Measurements from ENCODE around the gene ATN1. TPM values are rescaled to one million over a fixed set of nuclear protein-coding genes. Genes with fewer than 3 reads are reported as not detected.

The ATN1 gene
- total RNA-seq, 2 experiments from 2014 or later, result 0.98 to 6.7 TPM

DNA sequence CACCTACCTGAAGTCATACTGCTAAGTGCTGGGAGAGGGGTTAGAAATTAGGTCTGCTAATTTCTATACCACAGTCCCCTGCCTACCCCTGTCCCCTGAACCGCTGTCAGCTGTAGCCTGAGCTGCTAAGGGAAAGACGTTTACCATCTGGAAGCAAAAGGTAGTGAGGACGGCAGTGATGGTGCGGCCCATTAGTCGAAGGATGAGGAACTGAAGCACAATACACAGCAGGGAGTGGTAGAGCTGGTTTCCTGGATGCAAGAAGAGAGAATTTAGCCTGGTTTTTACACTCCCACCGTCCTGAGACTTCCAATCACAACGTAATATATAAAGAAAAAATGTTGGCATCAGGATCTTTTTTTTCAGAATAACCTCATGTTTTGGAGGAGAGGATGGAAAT, 54.8 kb downstream of the ATN1 start:
- Histone ChIP-seq H2AFZ (ENCODE audit: low read length) (no peak overlapping the region), H3K79me2 (ENCODE audit: insufficient read depth, low read depth, low read length) (no peaks in the 10 kb centered on the region), H3K36me3 (ENCODE audit: insufficient read depth, low read length) (peaks cover 89% of the 10 kb centered on the region), H3K4me2 (ENCODE audit: low read length) (no peak overlapping the region), H3K9me3 (ENCODE audit: low read length) (no peaks in the 10 kb centered on the region), H3K9me2 (ENCODE audit: insufficient read depth, low read length) (no peaks in the 10 kb centered on the region), H3K4me1 (ENCODE audit: insufficient read depth, low read length, poor library complexity, severe bottlenecking) (no peaks in the 10 kb centered on the region), H3K27ac (ENCODE audit: low read depth, low read length, poor library complexity, severe bottlenecking) (no peak overlapping the region), H3K4me3 (ENCODE audit: low read depth, low read length, poor library complexity, severe bottlenecking) (no peak overlapping the region), H4K20me1 (ENCODE audit: insufficient read depth, low read length) (no peaks in the 10 kb centered on the region)
- TF ChIP-seq, protein P1, sequence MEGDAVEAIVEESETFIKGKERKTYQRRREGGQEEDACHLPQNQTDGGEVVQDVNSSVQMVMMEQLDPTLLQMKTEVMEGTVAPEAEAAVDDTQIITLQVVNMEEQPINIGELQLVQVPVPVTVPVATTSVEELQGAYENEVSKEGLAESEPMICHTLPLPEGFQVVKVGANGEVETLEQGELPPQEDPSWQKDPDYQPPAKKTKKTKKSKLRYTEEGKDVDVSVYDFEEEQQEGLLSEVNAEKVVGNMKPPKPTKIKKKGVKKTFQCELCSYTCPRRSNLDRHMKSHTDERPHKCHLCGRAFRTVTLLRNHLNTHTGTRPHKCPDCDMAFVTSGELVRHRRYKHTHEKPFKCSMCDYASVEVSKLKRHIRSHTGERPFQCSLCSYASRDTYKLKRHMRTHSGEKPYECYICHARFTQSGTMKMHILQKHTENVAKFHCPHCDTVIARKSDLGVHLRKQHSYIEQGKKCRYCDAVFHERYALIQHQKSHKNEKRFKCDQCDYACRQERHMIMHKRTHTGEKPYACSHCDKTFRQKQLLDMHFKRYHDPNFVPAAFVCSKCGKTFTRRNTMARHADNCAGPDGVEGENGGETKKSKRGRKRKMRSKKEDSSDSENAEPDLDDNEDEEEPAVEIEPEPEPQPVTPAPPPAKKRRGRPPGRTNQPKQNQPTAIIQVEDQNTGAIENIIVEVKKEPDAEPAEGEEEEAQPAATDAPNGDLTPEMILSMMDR (conservative IDR thresholded peaks at IDR 0.05; ENCODE audit: low read length), result no peak
- TF ChIP-seq EZH2phosphoT487 (IDR thresholded peaks at IDR 0.05; ENCODE audit: borderline replicate concordance, low read depth, low read length), result no peak
- intact Hi-C loops (cut with micrococcal nuclease; ENCODE audit: unreplicated experiment), result no loop called here
- DNase-seq (ENCODE audit: low spot score), result no peak
- no TSS peak for BruUV-seq (replicated peaks)
- POLR2A ChIA-PET, result no interaction called here
- CTCF ChIA-PET (ENCODE audit: unreplicated experiment), result interaction anchor here (0.5 kb wide), 1 partner anchor 122 kb away, joined by 3 read pairs; no protein-coding TSS in a partner anchor

- Histone ChIP-seq H3K36me3 (ENCODE audit: insufficient read depth, low read length) (peaks cover 79% of the 10 kb centered on the region), H3K9me3 (ENCODE audit: low read length) (no peaks in the 10 kb centered on the region), H3K9me2 (ENCODE audit: insufficient read depth, low read length) (no peaks in the 10 kb centered on the region), H3K4me3 (ENCODE audit: low read depth, low read length, poor library complexity, severe bottlenecking) (no peak overlapping the region), H3K27ac (ENCODE audit: low read depth, low read length, poor library complexity, severe bottlenecking) (no peak overlapping the region), H4K20me1 (ENCODE audit: insufficient read depth, low read length) (no peaks in the 10 kb centered on the region), H3K4me2 (ENCODE audit: low read length) (no peak overlapping the region), H2AFZ (ENCODE audit: low read length) (no peak overlapping the region), H3K79me2 (ENCODE audit: insufficient read depth, low read depth, low read length) (no peaks in the 10 kb centered on the region), H3K4me1 (ENCODE audit: insufficient read depth, low read length, poor library complexity, severe bottlenecking) (no peaks in the 10 kb centered on the region)
- CTCF ChIA-PET (ENCODE audit: unreplicated experiment), result no interaction called here
- intact Hi-C loops (cut with micrococcal nuclease; ENCODE audit: unreplicated experiment), result no loop called here
- POLR2A ChIA-PET, result no interaction called here
- no peak for DNase-seq (ENCODE audit: low spot score)
- no peak for TF ChIP-seq EZH2phosphoT487 (IDR thresholded peaks at IDR 0.05; ENCODE audit: borderline replicate concordance, low read depth, low read length)
- TF ChIP-seq, protein P1 (conservative IDR thresholded peaks at IDR 0.05; ENCODE audit: low read length), result no peak
- BruUV-seq (replicated peaks), result TSS peak; percentile 35
Observed at GRCh38 chr12:6987956-6988553, 60.3 kb downstream of the ATN1 start.

Small RNA genes lying within 50 kb of the gene (microRNA-seq; reads per million reads assigned to microRNA genes)
- gene MIR141 (ENCODE audit: borderline replicate concordance) (105 reads per million, percentile 58 among the genes with 10 or more reads in this experiment), gene MIR200C (ENCODE audit: borderline replicate concordance) (701 reads per million, percentile 80 among the genes with 10 or more reads in this experiment)

Small RNA genes lying within 50 kb of the gene (small RNA-seq; reads per million reads assigned to genes)
- gene MIR141, result not detected
- gene MIR200C, result not detected
- not detected for gene RNU7-1
- 6.8 reads per million, percentile 93 among the genes with 10 or more reads in this experiment for gene SCARNA12

Other genes starting within 250 kb of the ATN1 start
- 48.2 and 48.6 TPM in 2 replicates for gene ZNF384, start 238.6 kb upstream of the ATN1 start, total RNA-seq (2014; rRNA removed; shearing (Covaris generic))
- gene ZNF384, start 238.6 kb upstream of the ATN1 start, total RNA-seq (2022), result 95.5 and 109 TPM in 2 replicates
- gene PIANP, start 227.1 kb upstream of the ATN1 start, total RNA-seq (2014; rRNA removed; shearing (Covaris generic)), result 0.98 and 1.2 TPM in 2 replicates
- gene PIANP, start 227.1 kb upstream of the ATN1 start, total RNA-seq (2022), result 15.2 and 15.4 TPM in 2 replicates
- gene COPS7A, start 203.9 kb upstream of the ATN1 start, total RNA-seq (2014; rRNA removed; shearing (Covaris generic)), result 64.8 and 71.2 TPM in 2 replicates
- gene COPS7A, start 203.9 kb upstream of the ATN1 start, total RNA-seq (2022), result 51.1 and 53.8 TPM in 2 replicates
- 87.3 and 96.2 TPM in 2 replicates for gene MLF2, start 174.8 kb upstream of the ATN1 start, total RNA-seq (2014; rRNA removed; shearing (Covaris generic))
- gene MLF2, start 174.8 kb upstream of the ATN1 start, total RNA-seq (2022), result 79.7 and 81.3 TPM in 2 replicates
- 6.3 and 7.8 TPM in 2 replicates for gene PTMS, start 161.6 kb upstream of the ATN1 start, total RNA-seq (2014; rRNA removed; shearing (Covaris generic))
- gene PTMS, start 161.6 kb upstream of the ATN1 start, total RNA-seq (2022), result 9.8 and 11.8 TPM in 2 replicates
- 0.19 and 0.62 TPM in 2 replicates for gene LAG3, start 155.4 kb upstream of the ATN1 start, total RNA-seq (2014; rRNA removed; shearing (Covaris generic))
- gene LAG3, start 155.4 kb upstream of the ATN1 start, total RNA-seq (2022), result 0.26 TPM in 1 of 2 replicates, not detected in the other
- not detected in 2 replicates for gene CD4, start 138.4 kb upstream of the ATN1 start, total RNA-seq (2014; rRNA removed; shearing (Covaris generic))
- gene CD4, start 138.4 kb upstream of the ATN1 start, total RNA-seq (2022), result not detected in 2 replicates
- not detected in 2 replicates for gene GPR162, start 106.1 kb upstream of the ATN1 start, total RNA-seq (2014; rRNA removed; shearing (Covaris generic))
- not detected in 2 replicates for gene GPR162, start 106.1 kb upstream of the ATN1 start, total RNA-seq (2022)
- gene P3H3, start 99.6 kb upstream of the ATN1 start, total RNA-seq (2014; rRNA removed; shearing (Covaris generic)), result 0.54 and 1.0 TPM in 2 replicates
- gene P3H3, start 99.6 kb upstream of the ATN1 start, total RNA-seq (2022), result 0.50 and 0.93 TPM in 2 replicates
- gene GNB3, start 87.0 kb upstream of the ATN1 start, total RNA-seq (2014; rRNA removed; shearing (Covaris generic)), result 3.6 and 5.0 TPM in 2 replicates
- 20.4 and 23.7 TPM in 2 replicates for gene GNB3, start 87.0 kb upstream of the ATN1 start, total RNA-seq (2022)
- 160 and 222 TPM in 2 replicates for gene CDCA3, start 76.7 kb upstream of the ATN1 start, total RNA-seq (2014; rRNA removed; shearing (Covaris generic))
- 151 and 161 TPM in 2 replicates for gene CDCA3, start 76.7 kb upstream of the ATN1 start, total RNA-seq (2022)
- gene USP5, start 75.8 kb upstream of the ATN1 start, total RNA-seq (2014; rRNA removed; shearing (Covaris generic)), result 65.9 and 70.4 TPM in 2 replicates
- 112 and 129 TPM in 2 replicates for gene USP5, start 75.8 kb upstream of the ATN1 start, total RNA-seq (2022)
- gene TPI1, start 60.4 kb upstream of the ATN1 start, total RNA-seq (2014; rRNA removed; shearing (Covaris generic)), result 596 and 608 TPM in 2 replicates
- 519 and 801 TPM in 2 replicates for gene TPI1, start 60.4 kb upstream of the ATN1 start, total RNA-seq (2022)
- gene SPSB2, start 54.7 kb upstream of the ATN1 start, total RNA-seq (2014; rRNA removed; shearing (Covaris generic)), result 7.8 and 8.3 TPM in 2 replicates
- gene SPSB2, start 54.7 kb upstream of the ATN1 start, total RNA-seq (2022), result 8.5 and 10.8 TPM in 2 replicates
- gene LRRC23, start 23.1 kb upstream of the ATN1 start, total RNA-seq (2014; rRNA removed; shearing (Covaris generic)), result 15.7 and 17.7 TPM in 2 replicates
- 19.8 and 20.2 TPM in 2 replicates for gene LRRC23, start 23.1 kb upstream of the ATN1 start, total RNA-seq (2022)
- 24.9 and 29.3 TPM in 2 replicates for gene ENO2, start 13.4 kb upstream of the ATN1 start, total RNA-seq (2014; rRNA removed; shearing (Covaris generic))
- 79.6 and 89.5 TPM in 2 replicates for gene ENO2, start 13.4 kb upstream of the ATN1 start, total RNA-seq (2022)
- gene RNU7-1, start 15.9 kb downstream of the ATN1 start, total RNA-seq (2014; rRNA removed; shearing (Covaris generic)), result not detected in 2 replicates
- not detected in 2 replicates for gene RNU7-1, start 15.9 kb downstream of the ATN1 start, total RNA-seq (2022)
- gene C12orf57, start 16.1 kb downstream of the ATN1 start, total RNA-seq (2014; rRNA removed; shearing (Covaris generic)), result 315 and 319 TPM in 2 replicates
- 126 and 130 TPM in 2 replicates for gene C12orf57, start 16.1 kb downstream of the ATN1 start, total RNA-seq (2022)
- 37.1 and 42.9 TPM in 2 replicates for gene PTPN6, start 23.4 kb downstream of the ATN1 start, total RNA-seq (2014; rRNA removed; shearing (Covaris generic))
- 110 and 116 TPM in 2 replicates for gene PTPN6, start 23.4 kb downstream of the ATN1 start, total RNA-seq (2022)
- 330 and 358 TPM in 2 replicates for gene PHB2, start 42.7 kb downstream of the ATN1 start, total RNA-seq (2014; rRNA removed; shearing (Covaris generic))
- 379 and 412 TPM in 2 replicates for gene PHB2, start 42.7 kb downstream of the ATN1 start, total RNA-seq (2022)
- gene EMG1, start 43.0 kb downstream of the ATN1 start, total RNA-seq (2014; rRNA removed; shearing (Covaris generic)), result 60.4 and 61.7 TPM in 2 replicates
- gene EMG1, start 43.0 kb downstream of the ATN1 start, total RNA-seq (2022), result 82.7 and 99.0 TPM in 2 replicates
- gene LPCAT3, start 90.5 kb downstream of the ATN1 start, total RNA-seq (2014; rRNA removed; shearing (Covaris generic)), result 11.6 and 17.4 TPM in 2 replicates
- gene LPCAT3, start 90.5 kb downstream of the ATN1 start, total RNA-seq (2022), result 29.7 TPM in 2 replicates
- gene C1S, start 132.8 kb downstream of the ATN1 start, total RNA-seq (2014; rRNA removed; shearing (Covaris generic)), result 5.2 and 9.8 TPM in 2 replicates
- gene C1S, start 132.8 kb downstream of the ATN1 start, total RNA-seq (2022), result 3.6 and 5.2 TPM in 2 replicates
- not detected in 2 replicates for gene C1R, start 164.5 kb downstream of the ATN1 start, total RNA-seq (2014; rRNA removed; shearing (Covaris generic))
- 0.30 TPM in 1 of 2 replicates, not detected in the other for gene C1R, start 164.5 kb downstream of the ATN1 start, total RNA-seq (2022)
- 2.9 and 3.0 TPM in 2 replicates for gene C1RL, start 181.3 kb downstream of the ATN1 start, total RNA-seq (2014; rRNA removed; shearing (Covaris generic))
- 7.3 and 10.4 TPM in 2 replicates for gene C1RL, start 181.3 kb downstream of the ATN1 start, total RNA-seq (2022)
- gene RBP5, start 200.9 kb downstream of the ATN1 start, total RNA-seq (2014; rRNA removed; shearing (Covaris generic)), result not detected in 2 replicates
- gene RBP5, start 200.9 kb downstream of the ATN1 start, total RNA-seq (2022), result 0.70 and 1.4 TPM in 2 replicates
- 17.9 and 34.2 TPM in 2 replicates for gene CLSTN3, start 202.4 kb downstream of the ATN1 start, total RNA-seq (2014; rRNA removed; shearing (Covaris generic))
- 17.3 and 18.5 TPM in 2 replicates for gene CLSTN3, start 202.4 kb downstream of the ATN1 start, total RNA-seq (2022)

Data from OCI-LY7 (cell line).